Measurements from ENCODE around the gene KLHL26. TPM values are rescaled to one million over a fixed set of nuclear protein-coding genes. Genes with fewer than 3 reads are reported as not detected.
A peak's percentile ranks its signal among the peaks of the same experiment; 100 is the strongest.

KLHL26 gene
- total RNA-seq, 1 experiment from 2014 or later: 3.3 TPM

GRCh38 chr19:18655173-18655844, 18.5 kb downstream of the KLHL26 start:
- no peak overlapping the region for H3K27ac ChIP-seq
- H3K27me3 ChIP-seq (replicated peaks): no peaks in the 10 kb centered on the region
- peaks cover 16% of the 10 kb centered on the region for H3K4me1 ChIP-seq (replicated peaks)
- H3K4me3 ChIP-seq: no peak overlapping the region
- no peak for DNase-seq (ENCODE audit: low read depth in 1 of 2, low spot score in 2 of 2)
- no peaks in the 10 kb centered on the region for H3K9me3 ChIP-seq (replicated peaks)
- no peaks in the 10 kb centered on the region for H3K36me3 ChIP-seq

- no peak for DNase-seq (ENCODE audit: low read depth in 1 of 2, low spot score in 2 of 2)
- Histone ChIP-seq H3K9me3 (replicated peaks) (no peaks in the 10 kb centered on the region), H3K36me3 (no peaks in the 10 kb centered on the region), H3K27me3 (replicated peaks) (no peaks in the 10 kb centered on the region), H3K4me3 (no peak overlapping the region), H3K27ac (no peak overlapping the region), H3K4me1 (replicated peaks) (peaks cover 19% of the 10 kb centered on the region)
These were observed 19.7 kb downstream of the KLHL26 start for GRCh38 chr19:18656337-18657086.

GRCh38 chr19:18657590-18658365, 20.9 kb downstream of the KLHL26 start:
- no peaks in the 10 kb centered on the region for H3K36me3 ChIP-seq
- no peaks in the 10 kb centered on the region for H3K27me3 ChIP-seq (replicated peaks)
- no peaks in the 10 kb centered on the region for H3K9me3 ChIP-seq (replicated peaks)
- no peak for DNase-seq (ENCODE audit: low read depth in 1 of 2, low spot score in 2 of 2)
- no peak overlapping the region for H3K4me3 ChIP-seq
- no peak overlapping the region for H3K27ac ChIP-seq
- H3K4me1 ChIP-seq (replicated peaks): peaks cover 19% of the 10 kb centered on the region

- no peak overlapping the region for H3K4me3 ChIP-seq
- no peaks in the 10 kb centered on the region for H3K27me3 ChIP-seq (replicated peaks)
- H3K4me1 ChIP-seq (replicated peaks): peaks cover 26% of the 10 kb centered on the region
- no peaks in the 10 kb centered on the region for H3K9me3 ChIP-seq (replicated peaks)
- DNase-seq (ENCODE audit: low read depth in 1 of 2, low spot score in 2 of 2): no peak
- no peaks in the 10 kb centered on the region for H3K36me3 ChIP-seq
- no peak overlapping the region for H3K27ac ChIP-seq
These were observed 21.6 kb downstream of the KLHL26 start for GRCh38 chr19:18658366-18658855.

- no peaks in the 10 kb centered on the region for H3K36me3 ChIP-seq
- H3K9me3 ChIP-seq (replicated peaks): no peaks in the 10 kb centered on the region
- peaks cover 27% of the 10 kb centered on the region for H3K4me1 ChIP-seq (replicated peaks)
- DNase-seq (ENCODE audit: low read depth in 1 of 2, low spot score in 2 of 2): no peak
- no peak overlapping the region for H3K27ac ChIP-seq
- H3K27me3 ChIP-seq (replicated peaks): no peaks in the 10 kb centered on the region
- H3K4me3 ChIP-seq: no peak overlapping the region
These were observed 22.6 kb downstream of the KLHL26 start for GRCh38 chr19:18659281-18660050.

GRCh38 chr19:18660051-18660910, 23.5 kb downstream of the KLHL26 start:
- DNase-seq (ENCODE audit: low read depth in 1 of 2, low spot score in 2 of 2): peak; percentile 76 to 92
- Histone ChIP-seq H3K4me1 (replicated peaks) (peaks cover 27% of the 10 kb centered on the region), H3K4me3 (no peak overlapping the region)

GRCh38 chr19:18660939-18661670, 24.3 kb downstream of the KLHL26 start:
- Histone ChIP-seq H3K4me1 (replicated peaks) (peaks cover 27% of the 10 kb centered on the region), H3K9me3 (replicated peaks) (no peaks in the 10 kb centered on the region), H3K36me3 (no peaks in the 10 kb centered on the region), H3K27me3 (replicated peaks) (no peaks in the 10 kb centered on the region), H3K4me3 (no peak overlapping the region), H3K27ac (0 out of 2 replicates have a peak overlapping the region, but pooled peaks have one; percentile 15)
- DNase-seq (ENCODE audit: low read depth in 1 of 2, low spot score in 2 of 2): no peak

More at GRCh38 chr19:18660051-18660910, 23.5 kb downstream of the KLHL26 start:
- Histone ChIP-seq H3K36me3 (no peaks in the 10 kb centered on the region), H3K27me3 (replicated peaks) (no peaks in the 10 kb centered on the region), H3K9me3 (replicated peaks) (no peaks in the 10 kb centered on the region), H3K27ac (0 out of 2 replicates have a peak overlapping the region, but pooled peaks have one; percentile 15)

GRCh38 chr19:18662972-18663732, 26.3 kb downstream of the KLHL26 start:
- Histone ChIP-seq H3K9me3 (replicated peaks) (no peaks in the 10 kb centered on the region), H3K27ac (no peak overlapping the region), H3K4me3 (no peak overlapping the region), H3K4me1 (replicated peaks) (peaks cover 27% of the 10 kb centered on the region), H3K36me3 (0 out of 2 replicates have a peak, but pooled peaks cover 2% of the 10 kb centered on the region), H3K27me3 (replicated peaks) (no peaks in the 10 kb centered on the region)
- DNase-seq (ENCODE audit: low read depth in 1 of 2, low spot score in 2 of 2): no peak

- H3K4me3 ChIP-seq: no peak overlapping the region
- H3K36me3 ChIP-seq: peaks cover 8% of the 10 kb centered on the region
- peaks cover 28% of the 10 kb centered on the region for H3K4me1 ChIP-seq (replicated peaks)
- H3K27me3 ChIP-seq (replicated peaks): no peaks in the 10 kb centered on the region
- no peak overlapping the region for H3K27ac ChIP-seq
- DNase-seq (ENCODE audit: low read depth in 1 of 2, low spot score in 2 of 2): no peak
- no peaks in the 10 kb centered on the region for H3K9me3 ChIP-seq (replicated peaks)
These were observed 27.2 kb downstream of the KLHL26 start for GRCh38 chr19:18663940-18664530.

- no peak overlapping the region for H3K27ac ChIP-seq
- peaks cover 26% of the 10 kb centered on the region for H3K4me1 ChIP-seq (replicated peaks)
- DNase-seq (ENCODE audit: low read depth in 1 of 2, low spot score in 2 of 2): no peak
- H3K27me3 ChIP-seq (replicated peaks): no peaks in the 10 kb centered on the region
- no peaks in the 10 kb centered on the region for H3K9me3 ChIP-seq (replicated peaks)
- H3K4me3 ChIP-seq: no peak overlapping the region
- H3K36me3 ChIP-seq: peaks cover 18% of the 10 kb centered on the region
These were observed 29.0 kb downstream of the KLHL26 start for GRCh38 chr19:18665771-18666202.

GRCh38 chr19:18666317-18666716, 29.5 kb downstream of the KLHL26 start:
- Histone ChIP-seq H3K27ac (no peak overlapping the region), H3K4me3 (no peak overlapping the region), H3K36me3 (peaks cover 18% of the 10 kb centered on the region), H3K9me3 (replicated peaks) (no peaks in the 10 kb centered on the region), H3K27me3 (replicated peaks) (no peaks in the 10 kb centered on the region), H3K4me1 (replicated peaks) (peaks cover 21% of the 10 kb centered on the region)
- no peak for DNase-seq (ENCODE audit: low read depth in 1 of 2, low spot score in 2 of 2)

Measured in SJSA1 (cell line).